ENCODE results near the gene TARBP2. TPM values are rescaled to one million over a fixed set of nuclear protein-coding genes. Genes with fewer than 3 reads are reported as not detected.

TARBP2 gene
- total and polyA plus RNA-seq, 9 donors = 9.8 to 25.6 (median 20.6) TPM

DNA sequence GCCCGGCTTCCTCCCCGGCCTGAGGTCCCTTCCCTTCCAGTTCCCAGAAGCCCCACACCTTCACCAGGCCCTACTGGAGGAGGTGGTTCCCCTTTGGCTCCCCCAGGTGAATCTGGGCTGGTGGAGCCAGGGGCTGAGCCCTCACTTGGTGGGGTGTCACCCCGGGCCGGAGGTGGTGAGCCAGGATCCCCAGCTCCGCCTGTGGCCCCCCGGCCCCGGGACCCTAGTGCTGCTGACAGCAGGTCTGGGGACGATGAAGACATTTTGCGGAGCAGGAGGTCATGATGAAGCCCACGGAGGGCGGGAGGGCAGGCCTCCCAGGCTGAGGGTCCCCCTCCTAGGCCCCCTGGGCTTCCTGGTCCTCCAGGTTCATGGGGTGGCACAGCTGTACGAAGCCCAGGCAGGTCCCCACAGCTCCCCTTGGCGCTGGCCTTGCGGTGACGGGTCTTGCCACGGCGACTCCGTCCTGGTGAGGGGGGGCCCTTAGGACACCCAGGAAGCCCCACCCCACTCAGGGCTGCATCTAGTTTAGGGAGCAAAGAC lies 18.4 kb upstream of the TARBP2 start:
- peaks cover 2% of the 10 kb centered on the region for H3K4me1 ChIP-seq (ENCODE audit: insufficient read depth)
- 66 to 73% (median 68%) methylated on average over 10 to 18 of the region's 18 CpGs for WGBS, 3 donors
- H3K27me3 ChIP-seq = no peaks in the 10 kb centered on the region
- no peak overlapping the region for H3K27ac ChIP-seq
- no peaks in the 10 kb centered on the region for H3K36me3 ChIP-seq
- intact Hi-C loops (cut with DNase I) = no loop called here
- peak in 2 of 5 donors; percentile 37 to 39 for DNase-seq
- no peaks in the 10 kb centered on the region for H3K9me3 ChIP-seq
- TF ChIP-seq, protein P1, sequence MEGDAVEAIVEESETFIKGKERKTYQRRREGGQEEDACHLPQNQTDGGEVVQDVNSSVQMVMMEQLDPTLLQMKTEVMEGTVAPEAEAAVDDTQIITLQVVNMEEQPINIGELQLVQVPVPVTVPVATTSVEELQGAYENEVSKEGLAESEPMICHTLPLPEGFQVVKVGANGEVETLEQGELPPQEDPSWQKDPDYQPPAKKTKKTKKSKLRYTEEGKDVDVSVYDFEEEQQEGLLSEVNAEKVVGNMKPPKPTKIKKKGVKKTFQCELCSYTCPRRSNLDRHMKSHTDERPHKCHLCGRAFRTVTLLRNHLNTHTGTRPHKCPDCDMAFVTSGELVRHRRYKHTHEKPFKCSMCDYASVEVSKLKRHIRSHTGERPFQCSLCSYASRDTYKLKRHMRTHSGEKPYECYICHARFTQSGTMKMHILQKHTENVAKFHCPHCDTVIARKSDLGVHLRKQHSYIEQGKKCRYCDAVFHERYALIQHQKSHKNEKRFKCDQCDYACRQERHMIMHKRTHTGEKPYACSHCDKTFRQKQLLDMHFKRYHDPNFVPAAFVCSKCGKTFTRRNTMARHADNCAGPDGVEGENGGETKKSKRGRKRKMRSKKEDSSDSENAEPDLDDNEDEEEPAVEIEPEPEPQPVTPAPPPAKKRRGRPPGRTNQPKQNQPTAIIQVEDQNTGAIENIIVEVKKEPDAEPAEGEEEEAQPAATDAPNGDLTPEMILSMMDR (IDR thresholded peaks at IDR 0.05) = no peak
- TF ChIP-seq POLR2A (IDR thresholded peaks at IDR 0.05) = no peak
- no peak overlapping the region for H3K4me3 ChIP-seq

DNA sequence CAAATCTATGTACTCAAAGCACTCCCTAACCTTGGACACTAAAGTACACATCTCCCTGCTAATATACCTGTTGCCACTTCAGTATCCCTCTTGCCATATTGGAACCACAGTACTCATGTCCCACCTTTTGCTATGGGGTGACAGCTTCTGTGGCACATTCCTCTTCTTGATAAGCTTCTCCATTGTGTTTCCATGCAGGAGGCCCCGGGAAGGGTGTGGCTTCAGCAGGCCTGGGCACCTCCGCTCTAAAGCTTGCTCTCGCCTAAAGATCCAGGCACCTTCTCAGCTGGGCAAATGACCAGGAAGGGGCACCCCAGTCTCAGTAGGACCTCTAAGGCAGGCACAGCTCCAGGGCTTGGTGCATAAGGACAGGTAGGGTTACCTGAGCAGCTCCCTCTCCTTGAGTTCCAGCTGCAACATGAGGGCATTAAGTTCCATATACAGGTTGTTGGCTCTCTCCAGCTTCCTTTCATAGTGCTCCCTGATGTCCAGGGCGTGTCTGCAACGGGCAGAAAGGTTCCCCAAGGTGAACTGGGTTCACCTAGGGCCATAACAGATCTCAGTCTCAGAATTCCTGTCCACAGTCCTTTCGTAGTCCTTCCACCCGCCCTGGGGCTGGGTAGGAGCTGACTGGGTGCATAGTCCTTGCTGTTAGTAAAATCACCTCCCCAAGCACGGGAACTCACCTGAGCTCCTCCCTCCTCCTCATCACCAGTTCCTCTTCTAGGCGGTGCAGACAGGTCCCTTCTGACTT lies 17.7 kb upstream of the TARBP2 start:
- H3K4me3 ChIP-seq = no peak overlapping the region
- intact Hi-C loops (cut with DNase I) = no loop called here
- H3K36me3 ChIP-seq = no peaks in the 10 kb centered on the region
- 72 to 74% (median 73%) methylated on average over 9 of the region's 9 CpGs for WGBS, 3 donors
- TF ChIP-seq, protein P1 (IDR thresholded peaks at IDR 0.05) = no peak
- no peak for TF ChIP-seq POLR2A (IDR thresholded peaks at IDR 0.05)
- no peak for TF ChIP-seq EP300 (IDR thresholded peaks at IDR 0.05)
- no peaks in the 10 kb centered on the region for H3K9me3 ChIP-seq
- no peaks in the 10 kb centered on the region for H3K27me3 ChIP-seq
- peaks cover 2% of the 10 kb centered on the region for H3K4me1 ChIP-seq (ENCODE audit: insufficient read depth)
- DNase-seq = peak in 1 of 5 donors; percentile 22
- no peak overlapping the region for H3K27ac ChIP-seq

DNA sequence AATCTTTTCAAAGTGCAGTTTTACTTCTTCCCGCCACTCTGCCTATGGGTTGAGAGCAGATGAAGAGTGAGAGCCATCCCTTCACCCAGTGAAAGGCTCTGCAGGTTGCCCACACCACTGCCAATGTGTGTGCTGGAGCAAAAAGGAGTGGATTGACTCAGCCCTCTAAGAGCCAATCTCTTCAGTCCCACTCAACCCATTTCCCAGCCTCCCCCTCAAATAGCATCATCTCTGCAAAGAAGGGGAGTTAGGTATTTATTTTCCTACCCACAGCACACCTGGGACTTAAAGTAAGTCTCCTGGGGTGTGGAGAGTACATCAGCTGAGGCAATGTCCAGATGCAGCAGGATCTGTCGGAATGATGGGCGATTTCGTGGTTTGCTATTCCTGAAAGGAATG lies 17.1 kb upstream of the TARBP2 start:
- TF ChIP-seq EP300 (IDR thresholded peaks at IDR 0.05) (no peak), POLR2A (IDR thresholded peaks at IDR 0.05) (no peak)
- TF ChIP-seq, protein P1 (IDR thresholded peaks at IDR 0.05) = no peak
- H3K27me3 ChIP-seq = no peaks in the 10 kb centered on the region
- H3K4me3 ChIP-seq = no peak overlapping the region
- peaks cover 2% of the 10 kb centered on the region for H3K4me1 ChIP-seq (ENCODE audit: insufficient read depth)
- H3K9me3 ChIP-seq = no peaks in the 10 kb centered on the region
- no peaks in the 10 kb centered on the region for H3K36me3 ChIP-seq
- intact Hi-C loops (cut with DNase I) = no loop called here
- DNase-seq = no peak
- no peak overlapping the region for H3K27ac ChIP-seq
- WGBS, 3 donors = 78 to 83% (median 81%) methylated on average over 4 of the region's 4 CpGs

DNA sequence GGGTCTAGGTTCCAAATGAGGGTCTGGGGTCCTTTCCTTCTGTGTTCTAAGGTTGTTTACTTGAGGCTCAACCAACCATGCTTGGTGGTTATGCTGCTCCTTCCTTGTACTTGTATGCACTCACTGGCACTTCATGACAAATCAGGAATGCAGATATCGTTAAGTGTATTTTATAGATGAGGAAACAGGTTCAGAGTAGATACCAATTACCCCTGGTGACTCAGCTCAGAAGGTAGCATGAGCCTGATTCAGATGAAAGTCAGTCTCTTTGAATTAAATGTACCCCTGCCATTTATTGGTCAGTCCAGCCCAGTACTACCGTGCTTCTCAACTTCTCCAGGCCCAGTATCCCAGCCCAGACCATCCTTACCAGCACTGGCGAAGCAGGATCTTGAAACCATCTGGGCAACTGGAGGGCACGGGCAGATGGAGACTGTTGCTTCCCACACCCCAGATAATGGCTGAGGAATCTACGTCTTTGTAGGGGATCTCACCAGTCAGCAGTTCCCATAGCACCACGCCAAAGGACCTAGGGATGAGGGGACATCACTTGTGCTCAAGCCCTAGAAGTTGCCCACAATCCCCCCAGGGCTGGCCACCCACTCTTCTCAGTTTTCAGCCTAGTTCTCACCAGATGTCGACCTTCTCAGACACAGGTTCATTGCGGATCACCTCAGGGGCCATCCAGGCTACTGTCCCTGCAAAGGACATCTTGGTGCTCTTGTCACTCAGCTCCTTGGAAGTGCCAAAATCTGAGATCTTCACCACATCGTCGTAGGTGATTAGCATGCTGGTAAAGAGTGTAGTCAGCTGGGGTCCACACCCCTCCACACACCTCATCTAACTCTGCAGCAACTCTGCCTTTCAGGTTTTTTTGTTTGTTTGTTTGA lies 16.2 kb upstream of the TARBP2 start:
- Histone ChIP-seq H3K36me3 (no peaks in the 10 kb centered on the region), H3K4me1 (ENCODE audit: insufficient read depth) (peaks cover 2% of the 10 kb centered on the region), H3K9me3 (no peaks in the 10 kb centered on the region), H3K27me3 (no peaks in the 10 kb centered on the region), H3K27ac (no peak overlapping the region), H3K4me3 (no peak overlapping the region)
- no peak for TF ChIP-seq POLR2A (IDR thresholded peaks at IDR 0.05)
- TF ChIP-seq, protein P1 (IDR thresholded peaks at IDR 0.05) = no peak
- TF ChIP-seq EP300 (IDR thresholded peaks at IDR 0.05) = no peak
- WGBS, 3 donors = 77 to 83% (median 81%) methylated on average over 10 of the region's 10 CpGs
- intact Hi-C loops (cut with DNase I) = loop anchor here in 1 of 4 donors (5.0 kb wide), 1 partner anchor 33 kb away; the partner anchor contains the start of gene PCBP2
- DNase-seq = no peak
